ENCODE data around the gene MAP2K5.

- TF ChIP-seq POLR2AphosphoS5 (IDR thresholded peaks at IDR 0.05; ENCODE audit: borderline replicate concordance, low read depth, low read length) (no peak), EZH2 (IDR thresholded peaks at IDR 0.05) (no peak), FOXP2 (optimal IDR thresholded peaks at IDR 0.05; ENCODE audit: control extremely low read depth, extremely low read length, insufficient read depth) (no peak)
These were observed 182.3 kb downstream of the MAP2K5 start for GRCh38 chr15:67724691-67725375.

All from SK-N-MC (cell line).